Tibial nerve (tissue), 4 donors: ENCODE measurements around the gene ANKRD44.

Source experiments
- CTCF ChIP-seq, 5 experiments: fragments of 200-600 bp in 3 of 5; fragments of 450-650 bp in 2 of 5; sonication (generic) in 3 of 5; IDR thresholded peaks; one replicate each; pipeline ENCODE4 v1.5.1; 2016 to 2019; ENCODE audit warnings: antibody characterized with exemption in 5 of 5, mild to moderate bottlenecking in 3 of 5, moderate library complexity in 2 of 5
- EP300 ChIP-seq, 2 donors: sonication (generic); formaldehyde crosslinking; IDR thresholded peaks; one replicate each; pipeline ENCODE4 v1.6.1; 2017; ENCODE audit warnings: antibody characterized with exemption in 2 of 2, mild to moderate bottlenecking in 1 of 2
- POLR2A ChIP-seq, 2 donors: fragments of 450-650 bp; IDR thresholded peaks; one replicate each; pipeline ENCODE4 v1.6.1; 2017; ENCODE audit warnings: antibody characterized with exemption in 2 of 2, mild to moderate bottlenecking in 2 of 2, moderate library complexity in 2 of 2

- no peak for TF ChIP-seq CTCF (IDR thresholded peaks at IDR 0.05)
- no peak for TF ChIP-seq POLR2A (IDR thresholded peaks at IDR 0.05)
- no peak for TF ChIP-seq EP300 (IDR thresholded peaks at IDR 0.05)
These were observed 59.4 kb downstream of the ANKRD44 start for GRCh38 chr2:197251163-197251562.
